IPS-18a (cell line): ENCODE data around the gene MLXIPL.
"Not testable (repeated sequence)": the region's sequence is repeated elsewhere in the genome, so short reads cannot be mapped to it uniquely, and the experiment has no call there.

Experiments
- H3K27ac ChIP-seq: one replicate; pipeline ENCODE4 v1.5.1; 2013; ENCODE audit warnings: low read length
- H3K27me3 ChIP-seq: one replicate; pipeline ENCODE4 v1.6.1; 2013; ENCODE audit warnings: mild to moderate bottlenecking, low read length; ENCODE audit not compliant: control insufficient read depth, insufficient read depth
- H3K36me3 ChIP-seq: one replicate; pipeline ENCODE4 v1.6.1; 2013; ENCODE audit warnings: low read depth, low read length; ENCODE audit not compliant: control insufficient read depth
- H3K4me1 ChIP-seq: one replicate; pipeline ENCODE4 v1.6.1; 2013; ENCODE audit warnings: low read depth, low read length; ENCODE audit not compliant: control insufficient read depth
- H3K4me3 ChIP-seq: one replicate; pipeline ENCODE4 v1.5.1; 2013; ENCODE audit warnings: low read length
- H3K9ac ChIP-seq: one replicate; pipeline ENCODE4 v1.6.1; 2013; ENCODE audit warnings: mild to moderate bottlenecking, low read length, moderate library complexity
- H3K9me3 ChIP-seq: one replicate; pipeline ENCODE4 v1.6.1; 2013; ENCODE audit warnings: low read depth, low read length; ENCODE audit not compliant: control insufficient read depth

The MLXIPL gene

DNA sequence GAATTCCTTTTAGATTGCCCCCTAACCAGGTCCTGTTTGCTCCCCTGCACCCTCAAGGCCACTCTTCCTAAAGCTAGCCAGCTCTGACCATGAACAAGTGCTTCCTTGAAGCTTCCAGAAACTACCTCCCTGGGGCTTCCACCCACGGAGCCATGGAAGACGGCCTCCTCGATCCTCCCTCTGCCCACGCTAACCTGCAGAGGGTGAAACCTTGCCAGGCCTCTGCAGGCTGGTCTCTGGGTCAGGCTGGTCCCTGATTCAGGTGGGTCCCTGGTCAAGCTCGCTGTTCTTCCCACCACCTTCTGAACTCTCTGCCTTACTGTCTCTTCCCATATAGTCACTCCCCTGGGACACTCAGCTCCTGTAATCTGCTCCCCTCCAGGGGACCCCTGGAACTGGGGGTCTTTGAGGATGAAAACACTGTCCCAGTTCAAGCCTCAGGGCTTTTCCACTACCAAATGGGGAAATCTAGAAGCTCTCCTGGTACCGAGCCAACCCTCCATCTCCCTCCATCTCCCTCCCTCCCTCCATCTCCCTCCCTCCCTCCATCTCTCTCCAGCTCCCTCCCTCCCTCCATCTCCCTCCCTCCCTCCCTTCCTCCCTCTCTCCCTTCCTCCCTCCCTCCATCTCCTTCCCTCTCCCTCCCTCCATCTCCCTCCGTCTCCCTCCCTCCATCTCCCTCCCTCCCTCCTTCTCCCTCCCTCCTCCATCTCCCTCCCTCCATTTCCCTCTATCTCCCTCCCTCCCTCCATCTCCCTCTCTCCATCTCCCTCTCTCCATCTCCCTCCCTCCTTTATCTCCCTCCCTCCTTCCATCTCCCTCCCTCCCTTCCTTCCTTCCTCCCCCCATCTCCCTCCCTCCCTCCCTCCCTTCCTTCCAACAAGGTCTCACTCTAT is 2.9 kb downstream of the MLXIPL start:
- Histone ChIP-seq H3K27me3 (peaks cover 19% of the 10 kb centered on the region), H3K9ac (no peak overlapping the region), H3K36me3 (no peaks in the 10 kb centered on the region), H3K27ac (no peak overlapping the region), H3K4me3 (no peak overlapping the region), H3K4me1 (peaks cover 7% of the 10 kb centered on the region), H3K9me3 (no peaks in the 10 kb centered on the region)

GRCh38 chr7:73619394-73619793 is 4.9 kb downstream of the MLXIPL start:
- H3K27ac ChIP-seq, H3K36me3 ChIP-seq, H3K9me3 ChIP-seq, H3K9ac ChIP-seq, H3K4me3 ChIP-seq: not testable (repeated sequence)
- peaks cover 11% of the 10 kb centered on the region for H3K4me1 ChIP-seq
- H3K27me3 ChIP-seq = peaks cover 19% of the 10 kb centered on the region

DNA sequence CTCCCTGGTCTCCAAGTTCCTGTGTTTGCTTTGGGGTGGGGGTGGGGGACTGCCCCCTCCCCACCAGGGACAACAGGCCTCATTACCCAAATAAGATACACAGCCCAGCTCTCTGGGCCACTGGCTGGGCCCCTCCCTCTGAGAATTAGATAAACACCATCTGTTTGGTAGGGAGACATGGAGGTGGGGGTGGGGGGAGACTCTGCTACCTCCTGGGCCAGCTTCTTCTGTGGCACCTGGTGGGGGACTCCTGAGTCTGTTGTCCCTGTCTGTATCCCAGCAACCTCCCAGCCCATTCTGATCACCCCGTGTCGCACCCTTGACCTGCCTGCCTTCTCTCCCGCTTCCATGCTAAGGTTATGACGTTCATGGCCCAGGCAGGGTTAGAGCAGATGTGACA is 5.8 kb downstream of the MLXIPL start:
- H3K27ac ChIP-seq = no peak overlapping the region
- no peak overlapping the region for H3K9ac ChIP-seq

DNA sequence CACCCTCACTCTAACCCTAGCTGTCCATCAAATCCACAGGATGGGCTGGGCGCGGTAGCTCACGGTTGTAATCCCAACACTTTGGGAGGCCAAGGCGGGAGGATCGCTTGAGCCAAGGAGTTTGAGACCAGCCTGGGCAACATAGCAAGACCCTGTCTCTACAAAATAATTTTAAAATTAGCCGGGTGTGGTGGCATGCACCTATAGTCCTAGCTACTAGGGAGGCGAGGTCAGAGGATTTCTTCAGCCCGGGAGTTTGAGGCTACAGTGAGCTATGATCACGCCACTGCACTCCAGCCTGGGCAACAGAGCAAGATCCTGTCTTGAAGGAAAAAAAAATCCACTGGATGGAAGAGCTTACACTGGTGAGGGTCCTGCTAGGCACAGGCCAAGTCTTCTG is 6.8 kb downstream of the MLXIPL start:
- not testable (repeated sequence) for H3K9me3 ChIP-seq, H3K4me3 ChIP-seq, H3K36me3 ChIP-seq, H3K27ac ChIP-seq, H3K27me3 ChIP-seq, H3K4me1 ChIP-seq, H3K9ac ChIP-seq

More for the DNA sequence above, 5.8 kb downstream of the MLXIPL start:
- no peaks in the 10 kb centered on the region for H3K9me3 ChIP-seq
- H3K27me3 ChIP-seq = peaks cover 12% of the 10 kb centered on the region
- peaks cover 8% of the 10 kb centered on the region for H3K4me1 ChIP-seq
- no peak overlapping the region for H3K4me3 ChIP-seq
- H3K36me3 ChIP-seq = no peaks in the 10 kb centered on the region

DNA sequence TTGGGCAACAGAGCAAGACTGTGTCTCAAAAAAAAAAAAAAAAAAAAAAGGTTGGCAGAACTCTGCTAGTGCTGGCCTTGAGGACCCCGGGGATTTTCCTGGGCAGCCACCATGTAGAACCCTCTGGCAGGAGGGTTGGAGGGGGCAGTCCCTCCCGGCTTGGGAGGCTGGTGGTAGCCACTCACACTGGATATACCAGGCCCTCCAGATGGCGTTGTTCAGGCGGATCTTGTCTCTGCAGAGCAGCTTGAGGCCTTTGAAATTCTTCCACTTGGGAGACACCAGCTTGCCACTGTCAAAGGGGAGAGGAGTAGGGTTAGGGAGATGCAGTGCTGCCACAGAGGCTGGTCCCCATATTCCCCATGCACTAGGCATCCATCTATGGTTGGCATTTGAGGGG is 8.4 kb downstream of the MLXIPL start:
- no peaks in the 10 kb centered on the region for H3K9me3 ChIP-seq
- H3K4me3 ChIP-seq = no peak overlapping the region
- peaks cover 3% of the 10 kb centered on the region for H3K4me1 ChIP-seq
- H3K27me3 ChIP-seq = no peaks in the 10 kb centered on the region
- H3K27ac ChIP-seq = no peak overlapping the region
- H3K36me3 ChIP-seq = no peaks in the 10 kb centered on the region
- no peak overlapping the region for H3K9ac ChIP-seq

DNA sequence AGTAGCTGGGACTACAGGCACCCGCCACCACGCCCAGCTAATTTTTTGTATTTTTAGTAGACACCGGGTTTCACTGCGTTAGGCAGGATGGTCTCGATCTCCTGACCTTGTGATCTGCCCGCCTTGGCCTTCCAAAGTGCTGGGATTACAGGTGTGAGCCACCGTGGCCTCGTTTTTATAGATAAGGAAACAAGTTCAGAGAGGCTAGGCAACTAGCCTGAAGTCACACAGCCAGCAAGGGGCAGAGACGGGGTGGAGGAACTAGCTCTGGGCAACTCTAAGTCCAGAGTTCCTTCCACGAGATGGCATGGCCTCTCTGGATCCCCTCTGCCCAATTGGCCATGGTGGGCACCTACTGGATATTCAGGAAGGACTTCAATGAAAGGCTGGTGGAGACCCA is 9.4 kb downstream of the MLXIPL start:
- H3K36me3 ChIP-seq, H3K27me3 ChIP-seq, H3K4me3 ChIP-seq, H3K9me3 ChIP-seq, H3K4me1 ChIP-seq, H3K27ac ChIP-seq, H3K9ac ChIP-seq: not testable (repeated sequence)

GRCh38 chr7:73613954-73614735 is 10.2 kb downstream of the MLXIPL start:
- H3K4me1 ChIP-seq = peaks cover 3% of the 10 kb centered on the region
- no peaks in the 10 kb centered on the region for H3K36me3 ChIP-seq
- H3K9me3 ChIP-seq = no peaks in the 10 kb centered on the region
- no peak overlapping the region for H3K4me3 ChIP-seq
- no peaks in the 10 kb centered on the region for H3K27me3 ChIP-seq
- no peak overlapping the region for H3K9ac ChIP-seq
- no peak overlapping the region for H3K27ac ChIP-seq

DNA sequence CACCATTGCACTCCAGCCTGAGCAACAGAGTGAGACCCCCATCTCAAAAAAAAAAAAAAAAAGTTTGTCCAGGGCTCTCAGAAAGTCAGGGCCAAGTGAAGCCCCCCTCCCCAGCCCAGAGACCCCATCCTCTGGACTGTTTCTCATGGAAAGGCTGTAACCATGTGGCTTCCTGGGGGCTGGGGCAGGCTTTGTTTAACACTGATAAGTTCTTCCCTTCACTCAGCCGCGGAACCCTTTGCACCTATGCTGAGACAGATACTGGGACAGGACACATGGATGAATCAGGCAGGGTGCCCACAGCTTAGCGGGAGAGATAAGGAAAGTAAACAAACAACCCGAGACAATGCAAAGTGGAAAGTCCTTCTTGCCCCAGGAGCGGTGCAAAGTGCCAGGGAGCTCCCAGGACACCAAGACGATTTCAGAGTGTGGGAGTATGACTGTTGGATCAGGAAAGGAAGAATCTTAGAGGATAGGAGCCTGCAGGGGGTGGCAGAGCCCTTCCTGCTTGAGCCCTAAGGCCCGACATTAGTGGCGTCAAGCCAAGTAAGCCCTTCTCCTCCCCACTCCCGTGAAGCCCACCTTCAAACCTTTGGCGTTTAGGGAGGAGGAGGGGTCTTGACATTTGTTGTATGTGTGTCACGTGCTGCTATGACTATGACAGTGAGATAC is 11.6 kb downstream of the MLXIPL start:
- Histone ChIP-seq H3K9ac (no peak overlapping the region), H3K36me3 (no peaks in the 10 kb centered on the region), H3K27me3 (no peaks in the 10 kb centered on the region), H3K4me1 (peaks cover 3% of the 10 kb centered on the region), H3K4me3 (no peak overlapping the region), H3K9me3 (no peaks in the 10 kb centered on the region), H3K27ac (no peak overlapping the region)

DNA sequence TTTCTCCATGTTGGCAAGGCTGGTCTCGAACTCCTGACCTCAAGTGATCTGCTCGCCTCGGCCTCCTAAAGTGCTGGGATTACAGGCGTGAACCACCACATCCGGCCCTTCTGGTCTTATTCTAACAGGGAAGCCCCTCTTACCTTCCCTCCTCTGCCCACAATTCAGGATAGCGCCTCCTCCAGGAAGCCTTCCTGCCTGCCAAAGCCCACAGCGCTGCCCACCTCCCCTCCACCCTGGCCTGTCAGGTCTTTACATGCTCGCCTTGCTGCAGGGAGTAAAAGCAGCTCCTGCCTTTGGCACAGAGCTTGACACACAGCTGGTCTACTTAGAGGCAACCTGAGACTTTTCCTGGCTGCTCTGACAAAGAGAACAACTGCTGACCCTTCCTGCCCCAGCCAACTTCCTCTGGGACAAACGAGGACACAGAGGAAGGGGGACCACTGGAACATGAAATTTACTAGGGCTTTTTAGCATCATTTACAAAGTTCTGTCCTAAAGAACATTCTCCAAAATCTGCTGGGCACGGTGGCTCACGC is 13.2 kb downstream of the MLXIPL start:
- Histone ChIP-seq H3K27ac (no peak overlapping the region), H3K4me1 (peaks cover 4% of the 10 kb centered on the region), H3K9ac (no peak overlapping the region), H3K27me3 (no peaks in the 10 kb centered on the region), H3K36me3 (no peaks in the 10 kb centered on the region), H3K9me3 (no peaks in the 10 kb centered on the region), H3K4me3 (no peak overlapping the region)

GRCh38 chr7:73610105-73610504 is 14.2 kb downstream of the MLXIPL start:
- no peaks in the 10 kb centered on the region for H3K36me3 ChIP-seq

DNA sequence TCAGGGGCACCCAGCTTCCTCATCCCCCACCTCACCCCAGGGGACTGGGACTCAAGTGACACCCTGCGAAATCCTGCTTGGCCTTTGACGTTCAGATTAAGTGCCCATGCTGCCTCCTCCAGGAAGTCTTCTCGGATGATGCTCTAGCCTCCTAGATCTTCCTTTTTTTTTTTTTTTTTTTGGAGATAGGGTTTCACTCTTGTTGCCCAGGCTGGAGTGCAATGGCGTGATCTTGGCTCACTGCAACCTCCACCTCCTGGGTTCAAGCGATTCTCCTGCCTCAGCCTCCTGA is 16.7 kb downstream of the MLXIPL start:
- H3K9ac ChIP-seq, H3K27ac ChIP-seq, H3K27me3 ChIP-seq, H3K9me3 ChIP-seq, H3K4me1 ChIP-seq, H3K36me3 ChIP-seq: not testable (repeated sequence)
- H3K4me3 ChIP-seq = peak overlapping the region; percentile 54

More at GRCh38 chr7:73610105-73610504, 14.2 kb downstream of the MLXIPL start:
- Histone ChIP-seq H3K4me1 (peaks cover 3% of the 10 kb centered on the region), H3K27me3 (no peaks in the 10 kb centered on the region), H3K4me3 (no peak overlapping the region), H3K9me3 (no peaks in the 10 kb centered on the region), H3K9ac (no peak overlapping the region), H3K27ac (no peak overlapping the region)
